GM18867 (cell line): ENCODE measurements around the gene ZIM2.

ENCODE experiments used
- ATAC-seq: cut with Tn5 transposase; IDR thresholded peaks from one replicate; pipeline ENCODE4 v1.9.1; 2021; ENCODE audit warnings: mild to moderate bottlenecking, moderate library complexity; ENCODE audit not compliant: unreplicated experiment

ZIM2 gene

GRCh38 chr19:56839652-56840450, 675 bp downstream of the ZIM2 start:
- no peak for ATAC-seq

GRCh38 chr19:56838909-56839651, 1.4 kb downstream of the ZIM2 start:
- ATAC-seq, result no peak

GRCh38 chr19:56838024-56838908, 2.3 kb downstream of the ZIM2 start:
- no peak for ATAC-seq

- ATAC-seq, result no peak
These were observed 3.0 kb downstream of the ZIM2 start for GRCh38 chr19:56837492-56838023.

- ATAC-seq, result no peak
These were observed 3.5 kb downstream of the ZIM2 start for GRCh38 chr19:56837004-56837403.

GRCh38 chr19:56836059-56836458, 4.5 kb downstream of the ZIM2 start:
- ATAC-seq, result no peak

GRCh38 chr19:56835401-56835800, 5.1 kb downstream of the ZIM2 start:
- no peak for ATAC-seq

- ATAC-seq, result no peak
These were observed 5.8 kb downstream of the ZIM2 start for GRCh38 chr19:56834564-56835375.

GRCh38 chr19:56832352-56832928, 8.1 kb downstream of the ZIM2 start:
- no peak for ATAC-seq

- ATAC-seq, result no peak
These were observed 9.3 kb downstream of the ZIM2 start for GRCh38 chr19:56831255-56831654.

GRCh38 chr19:56829596-56829995, 10.9 kb downstream of the ZIM2 start:
- no peak for ATAC-seq

GRCh38 chr19:56827708-56828107, 12.8 kb downstream of the ZIM2 start:
- ATAC-seq, result no peak

GRCh38 chr19:56823956-56824355, 16.6 kb downstream of the ZIM2 start:
- ATAC-seq, result no peak

- ATAC-seq, result no peak
These were observed 17.1 kb downstream of the ZIM2 start for GRCh38 chr19:56823417-56823816.

- ATAC-seq, result no peak
These were observed 17.8 kb downstream of the ZIM2 start for GRCh38 chr19:56822755-56823154.

GRCh38 chr19:56821675-56822074, 18.9 kb downstream of the ZIM2 start:
- ATAC-seq, result no peak

- no peak for ATAC-seq
These were observed 19.3 kb downstream of the ZIM2 start for GRCh38 chr19:56821209-56821608.

GRCh38 chr19:56819166-56819565, 21.4 kb downstream of the ZIM2 start:
- ATAC-seq, result no peak

- no peak for ATAC-seq
These were observed 25.9 kb downstream of the ZIM2 start for GRCh38 chr19:56814656-56815055.

GRCh38 chr19:56813531-56813930, 27.0 kb downstream of the ZIM2 start:
- no peak for ATAC-seq
